ENCODE results near the gene FADS3.

GRCh38 chr11:61841636-61842527, 49.5 kb downstream of the FADS3 start:
- TF ChIP-seq ZBTB17 (CRISPR knock-in tag; IDR thresholded peaks at IDR 0.05), result peak; percentile 45
- TF ChIP-seq MYBL2 (IDR thresholded peaks at IDR 0.05; ENCODE audit: low read depth), result peak; percentile 73
- no peak for TF ChIP-seq MYBL2 (CRISPR knock-in tag; IDR thresholded peaks at IDR 0.05; ENCODE audit: borderline replicate concordance)

Measured in K562 (cell line).